Progenitor cell of endocrine pancreas (in vitro differentiated cells): ENCODE results near the gene CPE. TPM values are rescaled to one million over a fixed set of nuclear protein-coding genes. Genes with fewer than 3 reads are reported as not detected.

ENCODE experiments used
- DNase-seq: peaks from one replicate; pipeline ENCODE4 v3.0.0; 2021; ENCODE audit warnings: low spot score; ENCODE audit not compliant: unreplicated experiment
- H3K27ac Mint-ChIP-seq: 2 replicates; pipeline ENCODE4 v1.8.0; 2021; ENCODE audit warnings: mild to moderate bottlenecking, moderate library complexity, mixed read lengths
- H3K27me3 Mint-ChIP-seq: 2 replicates; pipeline ENCODE4 v1.8.0; 2021; ENCODE audit warnings: mixed read lengths
- H3K36me3 Mint-ChIP-seq: 2 replicates; pipeline ENCODE4 v1.8.0; 2022; ENCODE audit warnings: mixed read lengths; ENCODE audit not compliant: insufficient read depth
- H3K4me1 Mint-ChIP-seq: 2 replicates; pipeline ENCODE4 v1.8.0; 2021; ENCODE audit warnings: low read depth, mixed read lengths
- H3K4me3 Mint-ChIP-seq: 2 replicates; pipeline ENCODE4 v1.8.0; 2021; ENCODE audit warnings: low read depth, mild to moderate bottlenecking, moderate library complexity, mixed read lengths
- H3K9me3 Mint-ChIP-seq: 2 replicates; pipeline ENCODE4 v1.8.0; 2021; ENCODE audit warnings: low read depth, mixed read lengths
- total RNA-seq: library from RNA; stranded (reverse); gene quantifications from 2 replicates; pipeline ENCODE4 v1.2.1, GENCODE V29; 2021
- TF ChIP-seq, protein P1 (sequence below): fragments of 200-600 bp; sonication (generic); IDR thresholded peaks from one replicate; pipeline ENCODE4 v1.5.0; 2021; ENCODE audit warnings: antibody characterized with exemption, mild to moderate bottlenecking; ENCODE audit not compliant: unreplicated experiment

Gene CPE
- total RNA-seq, 1 donor from 2014 or later, result 129 TPM

- H3K27me3 Mint-ChIP-seq, result no peaks in the 10 kb centered on the region
- no peak overlapping the region for H3K4me3 Mint-ChIP-seq
- H3K27ac Mint-ChIP-seq, result no peak overlapping the region
- H3K4me1 Mint-ChIP-seq, result peaks cover 16% of the 10 kb centered on the region
- DNase-seq, result no peak
- no peaks in the 10 kb centered on the region for H3K9me3 Mint-ChIP-seq
- TF ChIP-seq, protein P1, sequence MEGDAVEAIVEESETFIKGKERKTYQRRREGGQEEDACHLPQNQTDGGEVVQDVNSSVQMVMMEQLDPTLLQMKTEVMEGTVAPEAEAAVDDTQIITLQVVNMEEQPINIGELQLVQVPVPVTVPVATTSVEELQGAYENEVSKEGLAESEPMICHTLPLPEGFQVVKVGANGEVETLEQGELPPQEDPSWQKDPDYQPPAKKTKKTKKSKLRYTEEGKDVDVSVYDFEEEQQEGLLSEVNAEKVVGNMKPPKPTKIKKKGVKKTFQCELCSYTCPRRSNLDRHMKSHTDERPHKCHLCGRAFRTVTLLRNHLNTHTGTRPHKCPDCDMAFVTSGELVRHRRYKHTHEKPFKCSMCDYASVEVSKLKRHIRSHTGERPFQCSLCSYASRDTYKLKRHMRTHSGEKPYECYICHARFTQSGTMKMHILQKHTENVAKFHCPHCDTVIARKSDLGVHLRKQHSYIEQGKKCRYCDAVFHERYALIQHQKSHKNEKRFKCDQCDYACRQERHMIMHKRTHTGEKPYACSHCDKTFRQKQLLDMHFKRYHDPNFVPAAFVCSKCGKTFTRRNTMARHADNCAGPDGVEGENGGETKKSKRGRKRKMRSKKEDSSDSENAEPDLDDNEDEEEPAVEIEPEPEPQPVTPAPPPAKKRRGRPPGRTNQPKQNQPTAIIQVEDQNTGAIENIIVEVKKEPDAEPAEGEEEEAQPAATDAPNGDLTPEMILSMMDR, result no peak
- H3K36me3 Mint-ChIP-seq, result no peaks in the 10 kb centered on the region
Observed at GRCh38 chr4:165384186-165384585, 5.4 kb downstream of the CPE start.

DNA sequence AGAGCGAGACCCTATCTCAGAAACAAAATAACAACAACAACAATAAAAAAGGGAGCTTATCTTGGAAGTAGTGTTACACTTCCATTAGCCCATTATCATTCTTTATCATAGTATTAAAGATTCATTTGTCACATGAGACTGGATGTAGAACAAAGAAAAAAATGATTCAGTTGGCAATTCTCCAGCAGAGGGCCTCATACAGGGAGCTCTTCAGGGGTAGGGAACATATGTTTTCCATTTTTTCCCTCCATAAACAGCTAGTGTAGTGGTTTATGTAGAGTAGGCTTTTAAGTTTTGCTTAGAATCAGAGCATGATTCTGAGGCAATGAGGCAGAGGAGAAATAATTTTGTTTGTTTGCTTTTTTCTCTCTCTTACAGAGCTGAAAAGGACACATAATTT is 5.8 kb downstream of the CPE start:
- peaks cover 16% of the 10 kb centered on the region for H3K4me1 Mint-ChIP-seq

GRCh38 chr4:165385126-165385525 is 6.3 kb downstream of the CPE start:
- Mint-ChIP-seq H3K27ac (no peak overlapping the region), H3K36me3 (no peaks in the 10 kb centered on the region), H3K4me3 (no peak overlapping the region), H3K27me3 (no peaks in the 10 kb centered on the region), H3K9me3 (no peaks in the 10 kb centered on the region), H3K4me1 (peaks cover 16% of the 10 kb centered on the region)
- no peak for DNase-seq
- TF ChIP-seq, protein P1, result no peak

More for the DNA sequence above, 5.8 kb downstream of the CPE start:
- Mint-ChIP-seq H3K27me3 (no peaks in the 10 kb centered on the region), H3K27ac (no peak overlapping the region), H3K36me3 (no peaks in the 10 kb centered on the region), H3K4me3 (no peak overlapping the region), H3K9me3 (no peaks in the 10 kb centered on the region)
- DNase-seq, result no peak
- TF ChIP-seq, protein P1, result peak; percentile 50

DNA sequence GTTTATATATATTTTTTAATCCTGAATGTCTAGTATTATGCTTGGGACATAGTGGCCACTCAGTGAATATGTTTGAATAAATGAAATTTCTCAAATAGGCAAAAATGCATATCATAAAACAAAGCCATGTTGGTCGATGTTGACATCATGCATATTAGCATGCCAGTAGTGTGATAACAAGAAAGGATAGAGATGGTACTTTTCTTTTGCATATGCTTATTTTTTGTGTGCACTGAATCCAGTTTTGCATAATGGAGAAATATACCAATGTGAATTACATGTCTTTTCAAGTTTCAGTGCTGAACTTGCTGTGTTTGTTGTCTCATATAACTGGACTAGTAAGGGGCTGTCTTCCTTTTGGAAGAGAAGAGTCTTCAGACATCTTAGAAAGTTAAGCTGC is 7.5 kb downstream of the CPE start:
- no peaks in the 10 kb centered on the region for H3K36me3 Mint-ChIP-seq
- no peak for DNase-seq
- H3K9me3 Mint-ChIP-seq, result no peaks in the 10 kb centered on the region
- no peak overlapping the region for H3K27ac Mint-ChIP-seq
- H3K4me1 Mint-ChIP-seq, result peaks cover 12% of the 10 kb centered on the region
- no peaks in the 10 kb centered on the region for H3K27me3 Mint-ChIP-seq
- H3K4me3 Mint-ChIP-seq, result no peak overlapping the region
- TF ChIP-seq, protein P1, result no peak

DNA sequence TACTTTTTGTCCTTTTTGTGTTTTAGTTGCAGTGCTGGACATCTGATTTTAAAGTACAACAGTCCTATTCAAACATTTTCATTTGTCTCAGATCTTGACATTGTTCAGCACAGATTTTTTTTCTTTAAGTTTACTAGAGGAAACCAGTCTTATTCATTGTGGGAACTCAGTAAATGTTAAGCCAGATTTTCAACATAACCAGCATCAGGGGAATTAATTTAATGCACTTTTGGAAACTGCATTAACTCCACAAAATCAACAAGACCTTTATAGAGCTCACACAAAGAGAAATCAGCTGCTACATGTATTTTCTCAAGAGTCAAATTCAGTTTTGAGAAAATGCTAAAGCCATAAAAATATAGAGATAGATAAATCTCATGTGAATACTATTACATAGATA is 9.9 kb downstream of the CPE start:
- TF ChIP-seq, protein P1, result no peak
- Mint-ChIP-seq H3K4me1 (peaks cover 7% of the 10 kb centered on the region), H3K36me3 (no peaks in the 10 kb centered on the region), H3K4me3 (no peak overlapping the region), H3K27ac (no peak overlapping the region), H3K9me3 (no peaks in the 10 kb centered on the region), H3K27me3 (no peaks in the 10 kb centered on the region)
- no peak for DNase-seq
